HepG2 (cell line): Measurements from ENCODE around the gene HEXD. TPM values are rescaled to one million over a fixed set of nuclear protein-coding genes. Genes with fewer than 3 reads are reported as not detected.

Source experiments
- ATAC-seq: fragments of 200-7000 bp; cut with Tn5 transposase; 3 replicates; pipeline ENCODE4 v1.9.1; 2020; ENCODE audit warnings: mild to moderate bottlenecking, moderate library complexity
- BruUV-seq: library from RNA; stranded (reverse); fragments of 400-500 nt; replicated peaks from 2 replicates; lab custom pipeline; 2021; lab: Mats Ljungman, UMichigan
- CTCF ChIA-PET: fragments of 300-600 bp; formaldehyde crosslinking; extraction: SDS; loops from one replicate; lab custom pipeline; 2021; ENCODE audit warnings: low total read pairs, inconsistent platforms, low intra/inter-chr PET ratio; lab: Yijun Ruan, JAX
- POLR2A ChIA-PET: fragments of 350-600 bp; sonication (Branson Sonifier 250); formaldehyde crosslinking; loops from one replicate; lab custom pipeline; 2020; ENCODE audit warnings: antibody characterized with exemption, inconsistent platforms; lab: Yijun Ruan, JAX
- DNase-seq: peaks from one replicate; pipeline ENCODE4 v3.0.0-alpha.2; 2015; ENCODE audit warnings: low spot score
- FAIRE-seq: peaks from 3 replicates; lab custom pipeline; 2011; peaks lifted over from hg19 to GRCh38; lab: Jason Lieb, UNC
- H2AFZ ChIP-seq: one replicate; pipeline ENCODE4 v1.6.1; 2011; ENCODE audit warnings: low read length, inconsistent platforms
- H3K27ac ChIP-seq: fragments of 300-600 bp; 3 replicates; pipeline ENCODE4 v1.8.0; 2011; ENCODE audit warnings: mixed run types, mild to moderate bottlenecking, mixed read lengths, low read length, inconsistent platforms; ENCODE audit not compliant: insufficient read depth; ENCODE audit errors: extremely low read length
- H3K27me3 ChIP-seq, 2 experiments: fragments of 200-600 bp in 1 of 2; 2 replicates in 1 of 2; 3 replicates in 1 of 2; pipeline versions ENCODE4 v1.6.0 to v1.8.0; 2011; ENCODE audit warnings: low read length in 2 of 2, mild to moderate bottlenecking in 2 of 2, moderate library complexity in 2 of 2, inconsistent platforms in 1 of 2; ENCODE audit not compliant: insufficient read depth in 2 of 2, control insufficient read depth in 1 of 2
- H3K36me3 ChIP-seq, 2 experiments: fragments of 200-600 bp in 1 of 2; replicated peaks in 1 of 2; 2 replicates in 1 of 2; 3 replicates in 1 of 2; pipeline versions ENCODE4 v1.5.1 to v1.8.0; 2011; ENCODE audit warnings: low read length in 2 of 2, inconsistent platforms in 1 of 2; ENCODE audit not compliant: insufficient read depth in 2 of 2, control insufficient read depth in 1 of 2
- H3K4me1 ChIP-seq: 2 replicates; pipeline ENCODE4 v1.5.1; 2012; ENCODE audit warnings: low read length, inconsistent platforms; ENCODE audit not compliant: insufficient read depth
- H3K4me2 ChIP-seq: 2 replicates; pipeline ENCODE4 v1.6.0; 2011; ENCODE audit warnings: low read depth, low read length, inconsistent platforms
- H3K4me3 ChIP-seq, 3 experiments: fragments of 200-600 bp in 1 of 3; sonication (generic), shearing (Covaris generic) in 1 of 3; replicated peaks in 1 of 3; 2 replicates each; pipeline ENCODE4 v1.5.1; 2011 to 2016; ENCODE audit warnings: low read length in 3 of 3, inconsistent platforms in 2 of 3, low read depth in 2 of 3, mild to moderate bottlenecking in 2 of 3, control low read depth in 1 of 3, mixed read lengths in 1 of 3; ENCODE audit not compliant: insufficient read depth in 1 of 3
- H3K79me2 ChIP-seq: one replicate; pipeline ENCODE4 v1.6.1; 2011; ENCODE audit warnings: low read length, inconsistent platforms; ENCODE audit not compliant: insufficient read depth
- H3K9ac ChIP-seq: 2 replicates; pipeline ENCODE4 v1.6.0; 2011; ENCODE audit warnings: mild to moderate bottlenecking, low read depth, low read length, inconsistent platforms; ENCODE audit not compliant: insufficient read depth
- H3K9me3 ChIP-seq: 2 replicates; pipeline ENCODE4 v1.5.1; 2012; ENCODE audit warnings: mild to moderate bottlenecking, low read length
- H4K20me1 ChIP-seq: 2 replicates; pipeline ENCODE4 v1.6.0; 2011; ENCODE audit warnings: inconsistent platforms, mild to moderate bottlenecking, low read length, moderate library complexity; ENCODE audit not compliant: insufficient read depth
- ISL2 ChIP-seq: sonication (generic); formaldehyde crosslinking; IDR thresholded peaks from 2 replicates; pipeline ENCODE4 v1.5.0; 2020; ENCODE audit warnings: missing genetic modification reagents
- PHF5A ChIP-seq: IDR thresholded peaks from one replicate; pipeline ENCODE4 v1.6.1; 2018; ENCODE audit warnings: low read depth, missing genetic modification reagents; ENCODE audit not compliant: unreplicated experiment
- THYN1 ChIP-seq: sonication (generic); formaldehyde crosslinking; IDR thresholded peaks from 2 replicates; pipeline ENCODE4 v1.8.1; 2023; ENCODE audit warnings: low read depth, mild to moderate bottlenecking, moderate library complexity, missing genetic modification reagents, borderline replicate concordance
- U2AF1 ChIP-seq: fragments of 200-400 bp; formaldehyde crosslinking; optimal IDR thresholded peaks from 2 replicates; pipeline ENCODE3; 2017; ENCODE audit warnings: mild to moderate bottlenecking, low read depth, low read length
- ZNF549 ChIP-seq: sonication (generic); formaldehyde crosslinking; IDR thresholded peaks from 2 replicates; pipeline ENCODE4 v1.5.0; 2020; ENCODE audit warnings: missing genetic modification reagents
- ZNF747 ChIP-seq: sonication (generic); formaldehyde crosslinking; IDR thresholded peaks from 2 replicates; pipeline ENCODE4 v1.8.1; 2023; ENCODE audit warnings: missing genetic modification reagents, mild to moderate bottlenecking, borderline replicate concordance
- WGBS: methylation state at CpG from one replicate; pipeline ENCODE4 v1.1.6; 2017; ENCODE audit warnings: low lambda C conversion rate; 5-methylcytosine and 5-hydroxymethylcytosine counted together
- in situ Hi-C: cut with HindIII; loops from 2 replicates; pipeline ENCODE4 v1.10.0; 2017; ENCODE audit warnings: low pct_unique_long_range_greater_than_20kb; ENCODE audit not compliant: extremely low pct_ligation_motif_present
- intact Hi-C: fragments of 100-400 bp; cut with micrococcal nuclease; formaldehyde crosslinking; loops from one replicate; pipeline ENCODE4 v1.10.0; 2022; ENCODE audit not compliant: unreplicated experiment
- polyA plus RNA-seq, 8 experiments: library from polyadenylated mRNA; depleted of rRNA in 3 of 8; stranded (reverse) in 7 of 8; unstranded in 1 of 8; fragments of >200 nt; fragmentation: Illumina TruSeq in 4 of 8; extraction: Trizol in 4 of 8; gene quantifications; 2 replicates each; pipeline versions ENCODE4 v1.2.1 to v1.2.3, GENCODE V29; 2011 to 2016; ENCODE audit warnings: low read depth in 4 of 8, missing spikeins in 1 of 8, mixed read lengths in 1 of 8; ENCODE audit not compliant: insufficient read depth in 1 of 8
- total RNA-seq, 5 experiments: library from RNA; depleted of rRNA; stranded (reverse); fragments of >200 nt; fragmentation: Illumina TruSeq; extraction: Trizol; gene quantifications; 2 replicates each; pipeline ENCODE4 v1.2.3, GENCODE V29; 2016; ENCODE audit warnings: low read depth in 1 of 5
- TF ChIP-seq, protein P1 (sequence below): sonication (generic); formaldehyde crosslinking; IDR thresholded peaks from 2 replicates; pipeline ENCODE4 v1.8.1; 2022; ENCODE audit warnings: mild to moderate bottlenecking, missing genetic modification reagents
- TF ChIP-seq, protein P2 (sequence below), 2 experiments: fragments of 450-650 bp in 1 of 2; sonication (generic) in 1 of 2; formaldehyde crosslinking; IDR thresholded peaks; 2 replicates each; pipeline versions ENCODE4 v1.5.0 to v1.8.0; 2020 to 2022; ENCODE audit warnings: mild to moderate bottlenecking in 1 of 2, missing genetic modification reagents in 1 of 2
- TF ChIP-seq, protein P3 (sequence below): sonication (generic); formaldehyde crosslinking; IDR thresholded peaks from 2 replicates; pipeline ENCODE4 v1.4.0; 2020; ENCODE audit warnings: missing genetic modification reagents

The HEXD gene
- total and polyA plus RNA-seq, 2 of the 13 experiments (the other 11 are each of a cell fraction or from before 2014, with no cell fraction given) = 22.3 to 41.8 TPM

DNA sequence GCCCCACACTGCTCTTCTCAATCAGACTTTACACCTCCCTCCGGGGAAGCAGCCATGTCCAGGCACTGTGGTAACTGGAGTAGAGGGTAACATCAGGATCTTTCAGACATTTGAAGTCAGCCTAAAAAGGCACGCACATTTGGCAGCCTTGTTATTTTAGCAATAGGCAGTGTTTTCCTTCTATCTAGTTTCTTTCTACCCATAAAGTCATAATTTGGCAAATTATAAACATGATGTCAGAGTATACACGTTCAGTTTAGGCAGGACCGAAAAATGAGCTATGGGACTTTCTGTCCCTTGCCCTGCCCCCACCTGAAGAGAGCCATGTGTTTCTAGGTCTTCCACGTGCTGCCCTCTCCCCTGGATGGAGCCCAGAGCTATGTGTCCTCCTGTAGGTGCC is 61.5 kb downstream of the HEXD start:
- peaks cover 5% of the 10 kb centered on the region; the same call in 1 of the 2 replicates for H3K4me1 ChIP-seq
- POLR2A ChIA-PET = no interaction called here

More for the DNA sequence above, 61.5 kb downstream of the HEXD start:
- no peaks in the 10 kb centered on the region for H3K79me2 ChIP-seq
- no peak overlapping the region for H3K9ac ChIP-seq
- CTCF ChIA-PET = no interaction called here
- H3K4me3 ChIP-seq = no peak overlapping the region
- H3K9me3 ChIP-seq = no peaks in the 10 kb centered on the region
- 93% methylated on average over 5 of the region's 5 CpGs for WGBS
- BruUV-seq = no TSS peak
- no peak for DNase-seq
- no peak for FAIRE-seq
- in situ Hi-C loops (no loop called here), intact Hi-C loops (no loop called here)
- no peaks in the 10 kb centered on the region for H4K20me1 ChIP-seq
- no peak for ATAC-seq
- TF ChIP-seq U2AF1 (no peak), ZNF747 (CRISPR knock-in tag) (no peak), THYN1 (CRISPR knock-in tag) (no peak), ISL2 (no peak), PHF5A (CRISPR knock-in tag) (no peak), ZNF549 (no peak)
- TF ChIP-seq, protein P1, sequence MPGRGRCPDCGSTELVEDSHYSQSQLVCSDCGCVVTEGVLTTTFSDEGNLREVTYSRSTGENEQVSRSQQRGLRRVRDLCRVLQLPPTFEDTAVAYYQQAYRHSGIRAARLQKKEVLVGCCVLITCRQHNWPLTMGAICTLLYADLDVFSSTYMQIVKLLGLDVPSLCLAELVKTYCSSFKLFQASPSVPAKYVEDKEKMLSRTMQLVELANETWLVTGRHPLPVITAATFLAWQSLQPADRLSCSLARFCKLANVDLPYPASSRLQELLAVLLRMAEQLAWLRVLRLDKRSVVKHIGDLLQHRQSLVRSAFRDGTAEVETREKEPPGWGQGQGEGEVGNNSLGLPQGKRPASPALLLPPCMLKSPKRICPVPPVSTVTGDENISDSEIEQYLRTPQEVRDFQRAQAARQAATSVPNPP (CRISPR knock-in tag) = no peak
- TF ChIP-seq, protein P2, sequence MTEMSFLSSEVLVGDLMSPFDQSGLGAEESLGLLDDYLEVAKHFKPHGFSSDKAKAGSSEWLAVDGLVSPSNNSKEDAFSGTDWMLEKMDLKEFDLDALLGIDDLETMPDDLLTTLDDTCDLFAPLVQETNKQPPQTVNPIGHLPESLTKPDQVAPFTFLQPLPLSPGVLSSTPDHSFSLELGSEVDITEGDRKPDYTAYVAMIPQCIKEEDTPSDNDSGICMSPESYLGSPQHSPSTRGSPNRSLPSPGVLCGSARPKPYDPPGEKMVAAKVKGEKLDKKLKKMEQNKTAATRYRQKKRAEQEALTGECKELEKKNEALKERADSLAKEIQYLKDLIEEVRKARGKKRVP (CRISPR knock-in tag; IDR thresholded peaks at IDR 0.05) = no peak
- TF ChIP-seq, protein P3, sequence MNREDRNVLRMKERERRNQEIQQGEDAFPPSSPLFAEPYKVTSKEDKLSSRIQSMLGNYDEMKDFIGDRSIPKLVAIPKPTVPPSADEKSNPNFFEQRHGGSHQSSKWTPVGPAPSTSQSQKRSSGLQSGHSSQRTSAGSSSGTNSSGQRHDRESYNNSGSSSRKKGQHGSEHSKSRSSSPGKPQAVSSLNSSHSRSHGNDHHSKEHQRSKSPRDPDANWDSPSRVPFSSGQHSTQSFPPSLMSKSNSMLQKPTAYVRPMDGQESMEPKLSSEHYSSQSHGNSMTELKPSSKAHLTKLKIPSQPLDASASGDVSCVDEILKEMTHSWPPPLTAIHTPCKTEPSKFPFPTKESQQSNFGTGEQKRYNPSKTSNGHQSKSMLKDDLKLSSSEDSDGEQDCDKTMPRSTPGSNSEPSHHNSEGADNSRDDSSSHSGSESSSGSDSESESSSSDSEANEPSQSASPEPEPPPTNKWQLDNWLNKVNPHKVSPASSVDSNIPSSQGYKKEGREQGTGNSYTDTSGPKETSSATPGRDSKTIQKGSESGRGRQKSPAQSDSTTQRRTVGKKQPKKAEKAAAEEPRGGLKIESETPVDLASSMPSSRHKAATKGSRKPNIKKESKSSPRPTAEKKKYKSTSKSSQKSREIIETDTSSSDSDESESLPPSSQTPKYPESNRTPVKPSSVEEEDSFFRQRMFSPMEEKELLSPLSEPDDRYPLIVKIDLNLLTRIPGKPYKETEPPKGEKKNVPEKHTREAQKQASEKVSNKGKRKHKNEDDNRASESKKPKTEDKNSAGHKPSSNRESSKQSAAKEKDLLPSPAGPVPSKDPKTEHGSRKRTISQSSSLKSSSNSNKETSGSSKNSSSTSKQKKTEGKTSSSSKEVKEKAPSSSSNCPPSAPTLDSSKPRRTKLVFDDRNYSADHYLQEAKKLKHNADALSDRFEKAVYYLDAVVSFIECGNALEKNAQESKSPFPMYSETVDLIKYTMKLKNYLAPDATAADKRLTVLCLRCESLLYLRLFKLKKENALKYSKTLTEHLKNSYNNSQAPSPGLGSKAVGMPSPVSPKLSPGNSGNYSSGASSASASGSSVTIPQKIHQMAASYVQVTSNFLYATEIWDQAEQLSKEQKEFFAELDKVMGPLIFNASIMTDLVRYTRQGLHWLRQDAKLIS (CRISPR knock-in tag) = no peak
- H2AFZ ChIP-seq = no peak overlapping the region
- no peaks in the 10 kb centered on the region for H3K27me3 ChIP-seq
- no peak overlapping the region for H3K27ac ChIP-seq
- no peak overlapping the region for H3K4me2 ChIP-seq
- H3K36me3 ChIP-seq = peaks cover 41 to 81% of the 10 kb centered on the region in 2 experiments
